H9 (cell line): ENCODE results near the gene PLA2G15. TPM values are rescaled to one million over a fixed set of nuclear protein-coding genes. Genes with fewer than 3 reads are reported as not detected.

Source experiments
- DNase-seq: peaks from one replicate; pipeline ENCODE4 v3.0.0-alpha.2; 2017
- H2AFZ ChIP-seq: one replicate; pipeline ENCODE4 v1.6.1; 2013; ENCODE audit warnings: mild to moderate bottlenecking, low read length, control low read depth, moderate library complexity
- H2AK5ac ChIP-seq: 2 replicates; pipeline ENCODE4 v1.6.1; 2013; ENCODE audit warnings: low read length, control low read depth, mixed read lengths; ENCODE audit not compliant: insufficient read length
- H2BK120ac ChIP-seq: one replicate; pipeline ENCODE4 v1.6.1; 2013; ENCODE audit warnings: low read depth, mild to moderate bottlenecking, low read length, control low read depth, inconsistent platforms; ENCODE audit not compliant: poor library complexity, severe bottlenecking
- H2BK12ac ChIP-seq: 2 replicates; pipeline ENCODE4 v1.6.1; 2013; ENCODE audit warnings: low read length, control low read depth, mixed read lengths, low read depth; ENCODE audit not compliant: insufficient read length
- H2BK15ac ChIP-seq: 2 replicates; pipeline ENCODE4 v1.6.1; 2013; ENCODE audit warnings: low read depth, low read length, control low read depth
- H2BK20ac ChIP-seq: one replicate; pipeline ENCODE4 v1.6.1; 2013; ENCODE audit warnings: low read depth, mild to moderate bottlenecking, low read length, control low read depth, inconsistent platforms; ENCODE audit not compliant: poor library complexity, severe bottlenecking
- H2BK5ac ChIP-seq: 2 replicates; pipeline ENCODE4 v1.6.1; 2013; ENCODE audit warnings: low read length, control low read depth, mixed read lengths; ENCODE audit not compliant: insufficient read length
- H3K14ac ChIP-seq: 2 replicates; pipeline ENCODE4 v1.6.1; 2013; ENCODE audit warnings: low read length, control low read depth; ENCODE audit not compliant: insufficient read depth
- H3K18ac ChIP-seq: 2 replicates; pipeline ENCODE4 v1.6.1; 2013; ENCODE audit warnings: low read depth, mild to moderate bottlenecking, mixed read lengths, low read length, control low read depth; ENCODE audit not compliant: insufficient read length
- H3K23ac ChIP-seq: 2 replicates; pipeline ENCODE4 v1.6.1; 2013; ENCODE audit warnings: low read length, control low read depth, mixed read lengths, low read depth; ENCODE audit not compliant: insufficient read length
- H3K23me2 ChIP-seq: 2 replicates; pipeline ENCODE4 v1.6.1; 2013; ENCODE audit warnings: low read depth, mild to moderate bottlenecking, mixed read lengths, low read length, control low read depth; ENCODE audit not compliant: insufficient read length, poor library complexity, severe bottlenecking
- H3K27ac ChIP-seq: 2 replicates; pipeline ENCODE4 v1.5.1; 2013; ENCODE audit warnings: low read length, control low read depth, mixed read lengths, low read depth; ENCODE audit not compliant: insufficient read length
- H3K27me3 ChIP-seq: 2 replicates; pipeline ENCODE4 v1.6.1; 2013; ENCODE audit warnings: low read length, control low read depth, inconsistent platforms; ENCODE audit not compliant: insufficient read depth
- H3K4ac ChIP-seq: 2 replicates; pipeline ENCODE4 v1.6.1; 2013; ENCODE audit warnings: low read depth, mild to moderate bottlenecking, control low read depth, inconsistent platforms, low read length, moderate library complexity
- H3K4me1 ChIP-seq: 2 replicates; pipeline ENCODE4 v1.6.1; 2013; ENCODE audit warnings: low read length, control low read depth, inconsistent platforms; ENCODE audit not compliant: insufficient read depth
- H3K4me2 ChIP-seq: 2 replicates; pipeline ENCODE4 v1.6.1; 2013; ENCODE audit warnings: low read length, control low read depth, mixed read lengths; ENCODE audit not compliant: insufficient read length, insufficient read depth
- H3K56ac ChIP-seq: 2 replicates; pipeline ENCODE4 v1.6.1; 2013; ENCODE audit warnings: low read depth, mild to moderate bottlenecking, mixed read lengths, low read length, control low read depth; ENCODE audit not compliant: insufficient read length
- H3K79me1 ChIP-seq: 2 replicates; pipeline ENCODE4 v1.6.1; 2013; ENCODE audit warnings: low read depth, mild to moderate bottlenecking, moderate library complexity, low read length, control low read depth, inconsistent platforms; ENCODE audit not compliant: insufficient read depth, poor library complexity, severe bottlenecking
- H3K79me2 ChIP-seq: 2 replicates; pipeline ENCODE4 v1.6.1; 2013; ENCODE audit warnings: low read length, control low read depth, inconsistent platforms; ENCODE audit not compliant: insufficient read depth
- H3K9ac ChIP-seq: 2 replicates; pipeline ENCODE4 v1.6.1; 2013; ENCODE audit warnings: low read length, control low read depth, mixed read lengths; ENCODE audit not compliant: insufficient read length; ENCODE audit errors: extremely low read depth
- H3K9me3 ChIP-seq: one replicate; pipeline ENCODE4 v1.6.1; 2013; ENCODE audit warnings: low read depth, low read length, inconsistent platforms; ENCODE audit not compliant: control insufficient read depth
- H3T11ph ChIP-seq: one replicate; pipeline ENCODE4 v1.6.1; 2013; ENCODE audit warnings: mild to moderate bottlenecking, low read length, control low read depth, inconsistent platforms
- H4K20me1 ChIP-seq: one replicate; pipeline ENCODE4 v1.6.1; 2013; ENCODE audit not compliant: control insufficient read depth, insufficient read length, insufficient read depth
- H4K5ac ChIP-seq: 2 replicates; pipeline ENCODE4 v1.6.1; 2013; ENCODE audit warnings: low read depth, mild to moderate bottlenecking, mixed read lengths, low read length, control low read depth; ENCODE audit not compliant: insufficient read length
- H4K8ac ChIP-seq: replicated peaks from 2 replicates; pipeline ENCODE4 v1.6.1; 2013; ENCODE audit warnings: low read length, control low read depth, mixed read lengths, low read depth; ENCODE audit not compliant: insufficient read length
- H4K91ac ChIP-seq: 2 replicates; pipeline ENCODE4 v1.6.1; 2013; ENCODE audit warnings: low read depth, mild to moderate bottlenecking, moderate library complexity, mixed read lengths, low read length, control low read depth; ENCODE audit not compliant: insufficient read length
- H3K27ac Mint-ChIP-seq, 3 experiments: 2 replicates in 2 of 3; 3 replicates in 1 of 3; pipeline ENCODE4 v1.8.0; 2020 to 2021; ENCODE audit warnings: mixed read lengths in 3 of 3, mild to moderate bottlenecking in 1 of 3, moderate library complexity in 1 of 3
- H3K27me3 Mint-ChIP-seq: 2 replicates; pipeline ENCODE4 v1.8.0; 2021; ENCODE audit warnings: low read depth, mild to moderate bottlenecking, moderate library complexity, mixed read lengths
- H3K36me3 Mint-ChIP-seq, 3 experiments: 2 replicates in 2 of 3; 3 replicates in 1 of 3; pipeline ENCODE4 v1.8.0; 2020 to 2021; ENCODE audit warnings: low read depth in 3 of 3, mixed read lengths in 3 of 3; ENCODE audit not compliant: insufficient read depth in 1 of 3
- H3K4me1 Mint-ChIP-seq, 2 experiments: 2 replicates each; pipeline ENCODE4 v1.8.0; 2020; ENCODE audit warnings: mixed read lengths in 2 of 2
- H3K4me3 Mint-ChIP-seq, 2 experiments: 2 replicates in 1 of 2; 3 replicates in 1 of 2; pipeline ENCODE4 v1.8.0; 2020 to 2021; ENCODE audit warnings: mild to moderate bottlenecking in 2 of 2, mixed read lengths in 2 of 2, moderate library complexity in 1 of 2
- H3K9me3 Mint-ChIP-seq, 2 experiments: 2 replicates in 1 of 2; 3 replicates in 1 of 2; pipeline ENCODE4 v1.8.0; 2020; ENCODE audit warnings: mild to moderate bottlenecking in 2 of 2, mixed read lengths in 2 of 2, moderate library complexity in 1 of 2
- CTCF ChIP-seq: fragments of 200-600 bp; sonication (generic); conservative IDR thresholded peaks from 3 replicates; pipeline ENCODE4 v1.8.0; 2021; ENCODE audit warnings: antibody characterized with exemption, mild to moderate bottlenecking
- WGBS: extraction: QIAGEN DNeasy Blood & Tissue Kit; methylation state at CpG from one replicate; pipeline ENCODE4 v1.1.7; 2013; ENCODE audit warnings: missing lambda C conversion rate, low lambda C conversion rate, mixed read lengths; ENCODE audit not compliant: insufficient read length; ENCODE audit errors: extremely low coverage; 5-methylcytosine and 5-hydroxymethylcytosine counted together
- total RNA-seq: library from RNA; stranded (reverse); gene quantifications from 2 replicates; pipeline ENCODE4 v1.2.1, GENCODE V29; 2021

Gene PLA2G15
- total RNA-seq, 1 experiment from 2014 or later: 11.0 TPM

- Histone ChIP-seq H3K79me2 (peaks cover 2% of the 10 kb centered on the region; the same call in 1 of the 2 replicates), H3K9ac (no peak overlapping the region), H3K27ac (no peak overlapping the region), H3T11ph (no peak overlapping the region), H3K4ac (no peak overlapping the region), H3K23ac (no peak overlapping the region), H3K14ac (no peak overlapping the region), H2AK5ac (no peak overlapping the region), H4K20me1 (no peaks in the 10 kb centered on the region), H2AFZ (no peak overlapping the region), H2BK20ac (no peak overlapping the region), H3K9me3 (no peaks in the 10 kb centered on the region), H3K23me2 (peaks cover 13% of the 10 kb centered on the region), H4K8ac (no peak overlapping the region), H3K18ac (no peak overlapping the region), H3K4me2 (no peak overlapping the region), H3K27me3 (no peaks in the 10 kb centered on the region), H2BK120ac (no peak overlapping the region), H4K91ac (no peak overlapping the region), H2BK5ac (no peak overlapping the region), H3K56ac (no peak overlapping the region), H3K79me1 (no peaks in the 10 kb centered on the region), H4K5ac (no peak overlapping the region), H2BK15ac (no peak overlapping the region), H2BK12ac (no peak overlapping the region), H3K4me1 (peaks cover 2% of the 10 kb centered on the region; the same call in 1 of the 2 replicates)
- H3K4me3 Mint-ChIP-seq: no peak overlapping the region
- H3K36me3 Mint-ChIP-seq: peaks cover 24 to 63% (median 55%) of the 10 kb centered on the region in 3 experiments; a peak in 6 of 7 replicates
- no peaks in the 10 kb centered on the region for H3K9me3 Mint-ChIP-seq
- no peak for TF ChIP-seq CTCF
- H3K27ac Mint-ChIP-seq: no peak overlapping the region
- DNase-seq: no peak
- no CpG with 5 or more reads among the region's 3 CpGs for WGBS
- H3K27me3 Mint-ChIP-seq: no peaks in the 10 kb centered on the region
- H3K4me1 Mint-ChIP-seq: peaks cover 9 to 10% of the 10 kb centered on the region in 2 experiments
Measured at GRCh38 chr16:68306633-68307032, 61.5 kb downstream of the PLA2G15 start.
